Stimulated activated CD4-positive, alpha-beta T cell treated with anti-CD3 and anti-CD28 coated beads, Interleukin-4, amount 100 ng/mL, for 1 hour (primary cell): ENCODE measurements around the gene TSPAN10.

Source experiments
- DNase-seq: peaks from one replicate; pipeline ENCODE4 v3.0.0-alpha.2; 2020

Gene TSPAN10

GRCh38 chr17:81690549-81690948 lies 53.6 kb downstream of the TSPAN10 start:
- no peak for DNase-seq

GRCh38 chr17:81691196-81691595 lies 54.2 kb downstream of the TSPAN10 start:
- no peak for DNase-seq

DNA sequence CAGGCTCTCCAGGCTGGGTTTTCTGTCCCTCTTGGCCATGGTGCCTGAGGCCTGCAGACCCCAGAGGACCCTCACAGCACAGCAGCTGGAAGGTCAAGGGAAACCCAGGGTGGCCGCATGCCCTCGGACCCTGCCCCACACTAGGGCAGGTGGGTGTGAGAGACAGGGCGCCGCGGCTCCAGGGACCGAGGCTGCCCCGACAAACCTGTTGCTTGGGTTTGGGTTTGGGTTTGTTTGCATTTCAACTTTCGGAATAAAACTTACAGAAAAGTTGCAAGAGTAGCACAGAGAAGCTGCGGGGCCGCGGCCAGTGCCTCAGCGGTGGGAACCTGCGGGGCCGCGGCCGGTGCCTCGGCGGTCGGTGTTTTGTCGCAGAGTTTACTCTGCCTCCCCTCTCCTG lies 54.6 kb downstream of the TSPAN10 start:
- DNase-seq, result no peak

- no peak for DNase-seq
Measured at GRCh38 chr17:81693509-81694210, 56.7 kb downstream of the TSPAN10 start.

DNA sequence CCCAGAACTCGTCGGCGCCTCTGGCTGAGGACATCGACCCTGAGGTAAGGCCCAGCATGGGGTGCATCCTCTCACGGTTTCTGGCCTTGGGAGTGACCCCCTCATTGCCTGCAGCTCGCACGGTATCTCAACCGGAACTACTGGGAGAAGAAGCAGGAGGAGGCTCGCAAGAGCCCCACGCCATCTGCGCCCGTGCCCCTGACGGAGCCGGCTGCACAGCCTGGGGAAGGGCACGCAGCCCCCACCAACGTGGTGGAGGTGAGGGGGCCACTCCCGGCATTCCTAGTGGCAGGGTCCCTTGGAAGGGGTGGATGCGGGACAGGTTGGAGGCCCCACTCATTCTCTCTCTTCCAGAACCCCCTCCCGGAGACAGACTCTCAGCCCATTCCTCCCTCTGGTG lies 57.8 kb downstream of the TSPAN10 start:
- no peak for DNase-seq

- DNase-seq, result no peak
Measured at GRCh38 chr17:81695211-81695610, 58.2 kb downstream of the TSPAN10 start.

DNA sequence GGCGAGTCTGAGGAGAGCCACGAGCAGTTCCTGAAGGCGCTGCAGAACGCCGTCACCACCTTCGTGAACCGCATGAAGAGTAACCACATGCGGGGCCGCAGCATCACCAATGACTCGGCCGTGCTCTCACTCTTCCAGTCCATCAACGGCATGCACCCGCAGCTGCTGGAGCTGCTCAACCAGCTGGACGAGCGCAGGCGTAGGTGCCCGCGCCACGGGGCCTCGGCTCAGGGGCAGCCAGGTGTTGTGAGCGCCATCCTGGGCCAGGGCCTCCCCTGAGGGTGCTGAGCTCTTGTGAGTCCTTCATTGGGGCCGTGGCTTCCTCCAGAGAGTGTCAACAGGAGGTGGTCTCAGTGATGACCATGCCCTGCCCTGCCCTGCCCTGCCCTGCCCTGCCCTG lies 58.8 kb downstream of the TSPAN10 start:
- DNase-seq, result no peak

DNA sequence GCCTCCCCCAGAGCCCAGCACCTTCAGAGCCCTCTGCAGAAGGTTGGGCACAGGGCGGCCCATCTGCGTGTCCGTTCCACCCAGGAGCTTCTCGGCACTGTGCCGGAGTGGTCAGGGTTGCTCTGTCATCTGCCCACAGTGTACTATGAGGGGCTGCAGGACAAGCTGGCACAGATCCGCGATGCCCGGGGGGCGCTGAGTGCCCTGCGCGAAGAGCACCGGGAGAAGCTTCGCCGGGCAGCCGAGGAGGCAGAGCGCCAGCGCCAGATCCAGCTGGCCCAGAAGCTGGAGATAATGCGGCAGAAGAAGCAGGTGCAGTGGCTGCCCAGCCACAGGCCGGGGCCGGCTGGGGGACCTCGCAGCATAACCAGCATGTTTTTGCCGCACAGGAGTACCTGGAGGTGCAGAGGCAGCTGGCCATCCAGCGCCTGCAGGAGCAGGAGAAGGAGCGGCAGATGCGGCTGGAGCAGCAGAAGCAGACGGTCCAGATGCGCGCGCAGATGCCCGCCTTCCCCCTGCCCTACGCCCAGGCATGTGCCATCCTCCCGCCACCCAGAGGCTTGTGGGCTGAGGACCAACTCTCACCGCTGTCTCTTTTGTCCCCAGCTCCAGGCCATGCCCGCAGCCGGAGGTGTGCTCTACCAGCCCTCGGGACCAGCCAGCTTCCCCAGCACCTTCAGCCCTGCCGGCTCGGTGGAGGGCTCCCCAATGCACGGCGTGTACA lies 59.4 kb downstream of the TSPAN10 start:
- DNase-seq, result no peak

- no peak for DNase-seq
Measured at GRCh38 chr17:81697261-81698044, 60.5 kb downstream of the TSPAN10 start.
